Measurements from ENCODE around the gene CYP2W1.

DNA sequence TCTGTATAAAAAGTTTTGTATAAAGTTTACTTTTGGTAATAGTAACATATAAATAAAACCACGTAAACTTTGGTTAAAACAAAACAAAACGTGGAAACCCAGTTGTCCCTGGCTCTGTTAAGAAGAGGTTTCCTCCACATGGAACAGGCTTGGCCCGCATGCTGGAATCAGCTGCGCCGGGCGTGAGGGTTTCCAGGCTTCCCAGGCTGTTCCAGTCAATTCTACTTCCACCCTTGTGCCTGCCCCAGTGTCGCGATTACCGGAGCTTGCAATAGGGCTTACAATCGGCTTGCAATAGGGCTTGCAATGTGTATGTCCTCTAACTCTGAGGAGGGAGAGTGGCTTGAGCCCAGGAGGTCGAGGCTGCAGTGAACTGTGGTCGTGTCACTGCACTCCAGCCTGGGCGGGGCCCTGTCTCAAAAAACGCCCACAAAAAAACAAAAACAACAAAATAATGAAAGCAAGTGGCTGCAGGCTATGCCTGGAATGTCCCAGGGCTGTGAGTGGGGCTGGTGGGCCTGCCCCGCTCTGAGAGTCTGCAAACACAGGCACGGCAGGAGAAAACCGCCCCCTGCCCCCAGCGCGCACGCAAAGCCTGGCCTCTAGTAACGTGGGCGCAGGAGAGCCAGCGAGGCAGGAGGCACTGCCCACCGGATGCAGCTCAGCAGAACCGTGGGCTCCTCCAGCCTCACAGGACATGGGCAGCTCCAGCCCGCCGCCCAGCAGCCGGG, 16.3 kb downstream of the CYP2W1 start:
- TF ChIP-seq, protein P1, sequence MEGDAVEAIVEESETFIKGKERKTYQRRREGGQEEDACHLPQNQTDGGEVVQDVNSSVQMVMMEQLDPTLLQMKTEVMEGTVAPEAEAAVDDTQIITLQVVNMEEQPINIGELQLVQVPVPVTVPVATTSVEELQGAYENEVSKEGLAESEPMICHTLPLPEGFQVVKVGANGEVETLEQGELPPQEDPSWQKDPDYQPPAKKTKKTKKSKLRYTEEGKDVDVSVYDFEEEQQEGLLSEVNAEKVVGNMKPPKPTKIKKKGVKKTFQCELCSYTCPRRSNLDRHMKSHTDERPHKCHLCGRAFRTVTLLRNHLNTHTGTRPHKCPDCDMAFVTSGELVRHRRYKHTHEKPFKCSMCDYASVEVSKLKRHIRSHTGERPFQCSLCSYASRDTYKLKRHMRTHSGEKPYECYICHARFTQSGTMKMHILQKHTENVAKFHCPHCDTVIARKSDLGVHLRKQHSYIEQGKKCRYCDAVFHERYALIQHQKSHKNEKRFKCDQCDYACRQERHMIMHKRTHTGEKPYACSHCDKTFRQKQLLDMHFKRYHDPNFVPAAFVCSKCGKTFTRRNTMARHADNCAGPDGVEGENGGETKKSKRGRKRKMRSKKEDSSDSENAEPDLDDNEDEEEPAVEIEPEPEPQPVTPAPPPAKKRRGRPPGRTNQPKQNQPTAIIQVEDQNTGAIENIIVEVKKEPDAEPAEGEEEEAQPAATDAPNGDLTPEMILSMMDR (IDR thresholded peaks at IDR 0.05), result no peak
- no peak for TF ChIP-seq POLR2A (IDR thresholded peaks at IDR 0.05)
